ENCODE results near the gene HEG1.
A peak's percentile ranks its signal among the peaks of the same experiment; 100 is the strongest.

Gene HEG1

GRCh38 chr3:125045965-125046364 lies 9.8 kb downstream of the HEG1 start:
- DNase-seq: no peak

GRCh38 chr3:125045194-125045593 lies 10.6 kb downstream of the HEG1 start:
- DNase-seq: no peak

- DNase-seq: no peak
These were observed 12.1 kb downstream of the HEG1 start for GRCh38 chr3:125043599-125044151.

- no peak for DNase-seq
These were observed 12.9 kb downstream of the HEG1 start for GRCh38 chr3:125042725-125043406.

DNA sequence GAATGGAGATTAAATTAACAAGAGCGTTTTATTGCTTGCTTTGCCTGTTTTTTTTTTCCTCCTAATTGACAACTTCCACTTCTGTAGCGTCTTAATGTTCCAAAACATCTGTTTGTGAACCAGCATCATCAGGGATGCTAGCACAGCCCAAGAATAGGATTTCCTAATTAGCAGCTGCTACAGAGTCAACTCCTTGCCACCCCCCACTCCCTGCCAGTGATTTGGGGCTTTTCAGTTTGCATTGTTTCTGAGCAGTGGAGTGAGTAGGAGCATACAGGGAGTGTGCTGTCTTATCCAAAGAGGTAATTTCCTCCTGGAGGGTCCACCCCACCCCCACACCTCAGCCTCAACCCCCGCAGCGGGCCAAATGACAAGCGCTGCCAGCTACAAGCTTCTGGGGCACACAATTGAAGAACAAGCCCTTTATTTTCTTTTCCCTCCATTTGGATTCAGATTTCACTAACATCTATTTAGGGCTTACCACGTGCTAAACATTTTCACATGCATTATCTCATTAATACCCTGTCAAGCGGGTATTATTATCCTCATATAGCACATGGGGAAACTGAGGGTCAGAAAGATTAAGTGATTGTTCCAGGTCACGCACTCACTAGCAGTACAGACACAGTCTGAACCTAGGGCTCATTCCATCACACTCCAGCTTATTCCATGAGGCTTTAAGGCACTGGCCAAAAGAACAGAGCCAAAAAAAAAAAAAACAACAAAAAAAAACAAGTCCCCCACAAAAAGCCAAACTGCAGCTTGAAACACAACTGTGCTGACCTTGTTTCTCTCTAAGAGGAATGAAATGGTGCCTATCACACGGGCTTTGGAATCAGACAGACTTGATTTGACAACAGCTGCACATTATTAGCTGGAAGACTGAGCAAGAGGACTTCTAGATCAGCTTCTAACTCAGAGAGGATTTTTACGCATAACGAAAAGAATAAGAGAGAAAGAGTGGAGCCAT lies 16.4 kb downstream of the HEG1 start:
- peak; percentile 8 for DNase-seq

DNA sequence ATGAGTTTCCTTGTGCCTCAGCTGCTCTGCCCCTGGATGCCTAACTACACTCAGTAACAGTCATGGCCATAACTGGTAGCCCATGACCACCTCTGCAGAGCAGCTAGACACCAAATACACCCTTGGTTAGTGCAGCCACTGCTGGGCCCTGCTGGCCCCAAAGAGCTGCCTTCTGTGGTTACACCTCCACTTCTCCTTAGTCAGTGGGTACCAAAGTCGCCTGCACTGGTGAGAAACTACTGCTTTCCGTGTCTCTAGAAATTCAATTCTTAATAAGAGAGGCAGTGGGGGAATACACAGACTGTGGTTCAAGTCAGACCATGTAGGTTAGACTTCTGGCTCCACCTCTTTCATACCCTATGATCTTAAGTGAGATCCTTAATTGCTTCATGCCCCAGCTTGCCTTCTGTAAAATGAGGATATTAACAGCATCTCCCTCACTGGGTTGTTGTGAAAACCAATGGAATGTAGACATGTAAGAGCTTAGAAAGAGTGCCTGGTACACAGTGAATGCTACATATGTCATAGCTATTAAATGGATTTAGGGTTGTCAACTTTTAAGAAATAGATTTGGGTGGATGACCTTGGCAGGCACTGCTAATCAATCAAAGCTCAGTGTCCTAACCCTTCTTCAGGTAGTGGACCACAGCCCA lies 18.2 kb downstream of the HEG1 start:
- DNase-seq: no peak

- DNase-seq: no peak
These were observed 20.6 kb downstream of the HEG1 start for GRCh38 chr3:125035217-125035616.

GRCh38 chr3:125033616-125034015 lies 22.2 kb downstream of the HEG1 start:
- no peak for DNase-seq

DNA sequence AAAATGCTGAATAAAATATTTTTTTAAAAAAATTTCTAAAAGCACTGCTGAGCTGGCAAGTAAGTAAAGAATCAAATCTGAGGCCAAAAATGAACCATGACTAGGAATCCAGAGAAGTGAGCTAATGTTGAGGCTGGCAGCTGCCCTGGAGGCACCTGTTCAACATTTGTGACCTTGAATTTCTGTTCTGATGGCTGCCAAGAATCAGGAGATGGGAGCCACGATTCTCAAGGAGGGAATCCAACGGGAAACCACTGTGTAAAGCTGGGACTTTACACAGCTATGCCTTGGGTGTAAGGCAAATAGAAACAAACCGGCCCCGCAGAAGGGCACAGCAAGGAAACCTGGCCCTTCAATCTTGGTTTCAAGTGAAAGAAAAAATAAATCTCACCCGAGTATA lies 22.7 kb downstream of the HEG1 start:
- DNase-seq: no peak

GRCh38 chr3:125032683-125033082 lies 23.1 kb downstream of the HEG1 start:
- no peak for DNase-seq

- DNase-seq: no peak
These were observed 23.6 kb downstream of the HEG1 start for GRCh38 chr3:125032100-125032643.

DNA sequence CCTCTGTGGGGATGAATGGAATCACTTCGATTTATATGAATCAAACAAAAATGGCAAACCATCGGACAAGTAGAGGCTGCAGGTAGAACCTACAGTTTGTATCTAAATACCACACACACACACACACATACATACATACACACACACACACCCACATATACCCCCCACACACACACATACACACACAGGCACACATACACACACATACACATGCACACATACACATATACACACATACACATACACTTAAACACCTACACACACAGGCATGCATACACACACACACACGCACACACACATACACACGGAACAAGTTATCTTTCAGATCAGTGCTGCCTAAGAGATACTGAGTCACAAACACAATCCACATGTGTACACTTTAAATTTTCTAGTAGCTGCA lies 24.3 kb downstream of the HEG1 start:
- no peak for DNase-seq

DNA sequence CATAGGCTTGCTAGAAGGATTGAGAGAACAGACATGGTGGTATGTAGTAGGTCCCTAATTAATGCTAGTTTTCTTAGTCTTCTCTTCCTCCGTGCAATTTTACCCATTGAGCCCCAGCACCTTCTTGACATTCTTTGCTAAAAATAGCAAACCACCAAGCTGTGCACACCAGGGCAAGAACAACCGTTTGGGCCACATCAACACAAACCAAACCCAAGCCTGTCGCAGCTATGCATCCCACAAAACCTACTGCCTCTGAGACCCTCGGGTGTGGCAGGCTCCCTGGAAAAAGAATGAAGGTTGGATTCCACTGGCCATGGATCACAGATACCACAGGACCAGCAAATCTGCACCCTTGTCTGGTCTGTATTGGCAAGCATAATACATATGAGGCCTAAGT lies 27.1 kb downstream of the HEG1 start:
- DNase-seq: no peak

GRCh38 chr3:125025642-125026041 lies 30.2 kb downstream of the HEG1 start:
- no peak for DNase-seq

- DNase-seq: no peak
These were observed 31.0 kb downstream of the HEG1 start for GRCh38 chr3:125024817-125025216.

GRCh38 chr3:125023833-125024555 lies 31.8 kb downstream of the HEG1 start:
- DNase-seq: no peak

- no peak for DNase-seq
These were observed 33.6 kb downstream of the HEG1 start for GRCh38 chr3:125022206-125022605.

DNA sequence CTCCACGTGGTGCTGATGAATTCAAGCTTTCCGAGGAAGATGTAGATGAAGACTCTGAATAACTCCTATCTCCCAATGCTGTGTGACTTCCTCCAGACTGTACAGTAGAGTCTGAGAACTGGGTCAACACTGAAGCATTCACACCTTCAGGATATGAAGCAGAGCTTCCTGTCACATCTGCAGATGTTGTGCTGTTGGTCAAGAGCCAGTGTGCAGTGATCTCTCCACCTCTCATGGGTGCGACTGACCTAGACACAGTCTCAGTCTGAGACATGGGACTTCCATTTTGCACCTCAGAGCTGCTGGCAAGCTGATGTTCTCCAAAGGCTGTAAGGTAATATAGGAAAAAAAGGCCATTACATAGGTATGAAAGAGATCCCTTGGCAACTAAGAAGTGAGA lies 36.5 kb downstream of the HEG1 start:
- DNase-seq: no peak

- DNase-seq: no peak
These were observed 38.4 kb downstream of the HEG1 start for GRCh38 chr3:125017406-125017805.

DNA sequence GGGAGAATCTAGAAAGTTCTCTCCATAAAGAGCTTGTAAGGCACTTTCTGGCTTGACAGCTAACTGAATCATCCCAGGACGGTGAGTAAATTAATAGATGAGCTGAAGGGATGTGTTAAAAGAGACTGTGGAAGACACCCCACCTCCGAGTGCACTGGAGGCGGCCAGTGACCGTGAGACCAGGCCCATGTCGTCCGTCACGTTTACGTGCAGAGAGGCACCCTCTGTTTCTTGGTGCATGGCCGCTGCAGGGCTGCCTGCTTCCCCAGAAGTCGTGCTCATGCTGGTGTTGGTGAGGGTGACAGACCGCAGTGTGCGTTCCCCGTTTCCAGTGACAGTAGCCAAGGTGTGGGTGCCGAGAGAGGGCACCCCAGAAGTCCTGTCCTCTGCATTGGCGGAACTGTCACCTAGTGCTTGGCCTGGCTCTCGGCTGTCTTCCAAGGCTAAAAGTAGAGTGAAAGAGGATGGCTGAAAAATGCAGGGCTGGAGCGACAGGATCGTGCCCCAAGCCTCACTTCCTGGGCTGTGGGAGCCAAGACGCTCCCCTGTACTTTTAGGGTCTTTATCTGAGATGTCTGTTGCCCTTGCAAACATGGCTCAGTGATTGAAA lies 41.1 kb downstream of the HEG1 start:
- DNase-seq: no peak

DNA sequence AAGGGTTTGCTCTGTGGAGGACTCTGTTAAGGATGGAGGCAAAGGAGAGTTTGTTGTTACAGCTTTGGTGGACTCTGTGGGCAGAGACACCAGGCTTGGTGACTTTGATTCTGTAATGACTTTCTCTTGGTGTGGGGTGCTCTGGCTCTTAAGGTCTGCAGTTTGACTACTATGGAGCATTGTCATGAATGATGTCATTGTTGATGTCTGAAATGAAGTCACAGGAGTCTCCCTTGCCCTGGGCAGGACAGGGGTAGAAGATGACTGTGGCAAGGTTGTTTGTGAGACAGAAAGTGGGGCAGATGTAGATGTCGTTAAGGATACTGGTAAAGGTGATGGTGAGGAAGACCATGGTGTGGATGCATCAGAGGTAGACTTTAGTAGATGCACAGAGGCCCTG lies 42.7 kb downstream of the HEG1 start:
- DNase-seq: no peak

DNA sequence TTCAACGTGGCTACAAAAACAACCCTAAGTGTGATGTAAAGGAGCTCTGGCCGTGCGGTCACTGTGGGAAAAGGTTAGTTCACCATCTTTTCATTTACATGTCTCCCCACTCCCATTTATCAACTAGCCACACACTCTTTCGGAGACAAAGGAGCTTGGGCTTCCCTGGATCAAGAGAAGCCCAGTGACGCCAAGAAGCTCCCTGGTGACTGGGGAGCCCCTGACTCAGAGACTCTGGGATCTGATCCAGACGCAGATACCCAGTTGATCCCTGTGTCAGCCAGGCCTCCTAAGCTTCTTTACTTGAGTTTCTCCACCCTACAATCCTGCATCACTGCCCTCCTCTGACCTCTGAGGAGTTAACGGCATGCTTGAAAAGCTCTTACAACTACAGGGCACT lies 43.9 kb downstream of the HEG1 start:
- no peak for DNase-seq

Measured in NCI-H1694 treated with DMSO at 0.1 percent for 48 hours (cell line).